ENCODE results near the gene CARNS1.
"Not testable (repeated sequence)": the region's sequence is repeated elsewhere in the genome, so short reads cannot be mapped to it uniquely, and the experiment has no call there.

Gene CARNS1

GRCh38 chr11:67427364-67427859, 11.9 kb downstream of the CARNS1 start:
- in situ Hi-C loops (cut with MboI; ENCODE audit: low sequenced_read_pairs), result not testable (repeated sequence)

- in situ Hi-C loops (cut with MboI; ENCODE audit: low sequenced_read_pairs), result no loop called here
These were observed 12.8 kb downstream of the CARNS1 start, which contains the start of gene RPS6KB2 for GRCh38 chr11:67428052-67429001. TSS of gene RPS6KB2 (plus strand) at chr11:67428494. CDS start at chr11:67428546, 52 bp downstream.

GRCh38 chr11:67429038-67429668, 13.7 kb downstream of the CARNS1 start:
- in situ Hi-C loops (cut with MboI; ENCODE audit: low sequenced_read_pairs), result no loop called here

- in situ Hi-C loops (cut with MboI; ENCODE audit: low sequenced_read_pairs), result no loop called here
These were observed 14.2 kb downstream of the CARNS1 start for GRCh38 chr11:67429722-67430121.

- in situ Hi-C loops (cut with MboI; ENCODE audit: low sequenced_read_pairs), result no loop called here
These were observed 16.1 kb downstream of the CARNS1 start for GRCh38 chr11:67431346-67432249.

- in situ Hi-C loops (cut with MboI; ENCODE audit: low sequenced_read_pairs), result no loop called here
These were observed 17.3 kb downstream of the CARNS1 start for GRCh38 chr11:67432655-67433349.

GRCh38 chr11:67433536-67434394, 18.3 kb downstream of the CARNS1 start:
- in situ Hi-C loops (cut with MboI; ENCODE audit: low sequenced_read_pairs), result no loop called here

- in situ Hi-C loops (cut with MboI; ENCODE audit: low sequenced_read_pairs), result no loop called here
These were observed 19.0 kb downstream of the CARNS1 start for GRCh38 chr11:67434395-67434881.

GRCh38 chr11:67435031-67435726, 19.7 kb downstream of the CARNS1 start:
- in situ Hi-C loops (cut with MboI; ENCODE audit: low sequenced_read_pairs), result no loop called here

GRCh38 chr11:67435727-67436458, 20.4 kb downstream of the CARNS1 start:
- in situ Hi-C loops (cut with MboI; ENCODE audit: low sequenced_read_pairs), result no loop called here

GRCh38 chr11:67436459-67437081, 21.1 kb downstream of the CARNS1 start:
- in situ Hi-C loops (cut with MboI; ENCODE audit: low sequenced_read_pairs), result no loop called here

- in situ Hi-C loops (cut with MboI; ENCODE audit: low sequenced_read_pairs), result no loop called here
These were observed 21.8 kb downstream of the CARNS1 start, which contains the start of gene PTPRCAP for GRCh38 chr11:67437082-67437808. TSS of gene PTPRCAP (minus strand) at chr11:67437682. CDS start at chr11:67437619, 63 bp downstream.

- in situ Hi-C loops (cut with MboI; ENCODE audit: low sequenced_read_pairs), result no loop called here
These were observed 22.3 kb downstream of the CARNS1 start for GRCh38 chr11:67437809-67438157.

- in situ Hi-C loops (cut with MboI; ENCODE audit: low sequenced_read_pairs), result no loop called here
These were observed 22.9 kb downstream of the CARNS1 start for GRCh38 chr11:67438158-67438902.

GRCh38 chr11:67439321-67440228, 24.1 kb downstream of the CARNS1 start:
- in situ Hi-C loops (cut with MboI; ENCODE audit: low sequenced_read_pairs), result no loop called here
